ENCODE measurements around the gene TM4SF1. TPM values are rescaled to one million over a fixed set of nuclear protein-coding genes. Genes with fewer than 3 reads are reported as not detected.

Gene TM4SF1
- polyA plus RNA-seq, 1 donor from 2014 or later = 0.81 TPM

- Histone ChIP-seq H3F3A (ENCODE audit: insufficient read depth, low read length, poor library complexity, severe bottlenecking) (no peaks in the 10 kb centered on the region), H4K20me1 (ENCODE audit: insufficient read depth) (no peaks in the 10 kb centered on the region), H2AFZ (ENCODE audit: low read depth, low read length) (no peak overlapping the region), H3K4me2 (ENCODE audit: low read length) (no peak overlapping the region), H3K79me2 (replicated peaks; ENCODE audit: insufficient read depth, low read length) (no peaks in the 10 kb centered on the region), H3K27me3 (ENCODE audit: insufficient read depth, low read depth, low read length) (no peaks in the 10 kb centered on the region), H3K9me2 (ENCODE audit: insufficient read depth, low read length) (no peaks in the 10 kb centered on the region), H3K36me3 (ENCODE audit: insufficient read depth, low read length) (no peaks in the 10 kb centered on the region), H3K27ac (ENCODE audit: low read length) (no peak overlapping the region), H3K9me3 (ENCODE audit: low read length) (no peaks in the 10 kb centered on the region), H3K4me3 (ENCODE audit: low read length) (no peak overlapping the region), H3K9ac (ENCODE audit: low read length) (no peak overlapping the region)
- TF ChIP-seq MXI1 (conservative IDR thresholded peaks at IDR 0.05; ENCODE audit: poor library complexity, severe bottlenecking) = no peak
Observed at GRCh38 chr3:149368674-149369497, 8.6 kb downstream of the TM4SF1 start.

- Histone ChIP-seq H3K36me3 (ENCODE audit: insufficient read depth, low read length) (no peaks in the 10 kb centered on the region), H3K27me3 (ENCODE audit: insufficient read depth, low read depth, low read length) (no peaks in the 10 kb centered on the region), H2AFZ (ENCODE audit: low read depth, low read length) (no peak overlapping the region), H3K9me3 (ENCODE audit: low read length) (no peaks in the 10 kb centered on the region), H3K4me3 (ENCODE audit: low read length) (no peak overlapping the region), H3K79me2 (replicated peaks; ENCODE audit: insufficient read depth, low read length) (no peaks in the 10 kb centered on the region), H3F3A (ENCODE audit: insufficient read depth, low read length, poor library complexity, severe bottlenecking) (no peaks in the 10 kb centered on the region), H3K9me2 (ENCODE audit: insufficient read depth, low read length) (no peaks in the 10 kb centered on the region), H3K9ac (ENCODE audit: low read length) (no peak overlapping the region), H3K4me2 (ENCODE audit: low read length) (no peak overlapping the region), H3K27ac (ENCODE audit: low read length) (no peak overlapping the region), H4K20me1 (ENCODE audit: insufficient read depth) (no peaks in the 10 kb centered on the region)
- TF ChIP-seq POLR2AphosphoS5 (IDR thresholded peaks at IDR 0.05) (no peak), TAF1 (IDR thresholded peaks at IDR 0.05; ENCODE audit: low read depth) (no peak), EP300 (conservative IDR thresholded peaks at IDR 0.05; ENCODE audit: poor library complexity, severe bottlenecking) (no peak), REST (IDR thresholded peaks at IDR 0.05; ENCODE audit: borderline replicate concordance) (no peak), MXI1 (conservative IDR thresholded peaks at IDR 0.05; ENCODE audit: poor library complexity, severe bottlenecking) (no peak), CTCF (IDR thresholded peaks at IDR 0.05; ENCODE audit: poor library complexity, severe bottlenecking) (no peak), EZH2 (IDR thresholded peaks at IDR 0.05; ENCODE audit: borderline replicate concordance, insufficient read depth, low read length, poor library complexity, severe bottlenecking) (no peak), SMC3 (conservative IDR thresholded peaks at IDR 0.05; ENCODE audit: poor library complexity) (no peak), RAD21 (conservative IDR thresholded peaks at IDR 0.05) (no peak)
Observed at GRCh38 chr3:149368201-149368673, 9.2 kb downstream of the TM4SF1 start.

Data from neural cell (in vitro differentiated cells).